ENCODE measurements around the gene PIK3R6. TPM values are rescaled to one million over a fixed set of nuclear protein-coding genes. Genes with fewer than 3 reads are reported as not detected.

PIK3R6 gene
- total RNA-seq, 1 donor from 2014 or later: 0.56 TPM

- Mint-ChIP-seq H3K27ac (ENCODE audit: unreplicated experiment) (no peak overlapping the region), H3K4me3 (ENCODE audit: unreplicated experiment) (no peak overlapping the region), H3K4me1 (ENCODE audit: unreplicated experiment) (peaks cover 12% of the 10 kb centered on the region), H3K9me3 (ENCODE audit: unreplicated experiment) (no peaks in the 10 kb centered on the region), H3K36me3 (ENCODE audit: low read depth, unreplicated experiment) (peaks cover 6% of the 10 kb centered on the region), H3K27me3 (ENCODE audit: unreplicated experiment) (peaks cover 16% of the 10 kb centered on the region)
- DNase-seq (ENCODE audit: low spot score): no peak
- no peak for TF ChIP-seq CTCF (IDR thresholded peaks at IDR 0.05; ENCODE audit: unreplicated experiment)
Measured at GRCh38 chr17:8865385-8865784, 2.1 kb downstream of the PIK3R6 start.

- DNase-seq (ENCODE audit: low spot score): no peak
- no peak overlapping the region for H3K4me3 Mint-ChIP-seq (ENCODE audit: unreplicated experiment)
- TF ChIP-seq CTCF (IDR thresholded peaks at IDR 0.05; ENCODE audit: unreplicated experiment): no peak
- no peak overlapping the region for H3K27ac Mint-ChIP-seq (ENCODE audit: unreplicated experiment)
- H3K36me3 Mint-ChIP-seq (ENCODE audit: low read depth, unreplicated experiment): no peaks in the 10 kb centered on the region
- peaks cover 7% of the 10 kb centered on the region for H3K27me3 Mint-ChIP-seq (ENCODE audit: unreplicated experiment)
- H3K4me1 Mint-ChIP-seq (ENCODE audit: unreplicated experiment): peaks cover 13% of the 10 kb centered on the region
- no peaks in the 10 kb centered on the region for H3K9me3 Mint-ChIP-seq (ENCODE audit: unreplicated experiment)
Measured at GRCh38 chr17:8862213-8863056, 5.0 kb downstream of the PIK3R6 start.

- no peak for TF ChIP-seq CTCF (IDR thresholded peaks at IDR 0.05; ENCODE audit: unreplicated experiment)
- H3K27me3 Mint-ChIP-seq (ENCODE audit: unreplicated experiment): peaks cover 6% of the 10 kb centered on the region
Measured at GRCh38 chr17:8861495-8862181, 5.8 kb downstream of the PIK3R6 start.

GRCh38 chr17:8859804-8860430, 7.6 kb downstream of the PIK3R6 start:
- TF ChIP-seq CTCF (IDR thresholded peaks at IDR 0.05; ENCODE audit: unreplicated experiment): no peak
- DNase-seq (ENCODE audit: low spot score): no peak
- H3K4me3 Mint-ChIP-seq (ENCODE audit: unreplicated experiment): no peak overlapping the region
- H3K27ac Mint-ChIP-seq (ENCODE audit: unreplicated experiment): no peak overlapping the region
- no peaks in the 10 kb centered on the region for H3K36me3 Mint-ChIP-seq (ENCODE audit: low read depth, unreplicated experiment)
- H3K4me1 Mint-ChIP-seq (ENCODE audit: unreplicated experiment): peaks cover 13% of the 10 kb centered on the region
- no peaks in the 10 kb centered on the region for H3K9me3 Mint-ChIP-seq (ENCODE audit: unreplicated experiment)
- peaks cover 2% of the 10 kb centered on the region for H3K27me3 Mint-ChIP-seq (ENCODE audit: unreplicated experiment)

More at GRCh38 chr17:8861495-8862181, 5.8 kb downstream of the PIK3R6 start:
- Mint-ChIP-seq H3K4me3 (ENCODE audit: unreplicated experiment) (no peak overlapping the region), H3K9me3 (ENCODE audit: unreplicated experiment) (no peaks in the 10 kb centered on the region), H3K4me1 (ENCODE audit: unreplicated experiment) (peaks cover 19% of the 10 kb centered on the region), H3K27ac (ENCODE audit: unreplicated experiment) (no peak overlapping the region), H3K36me3 (ENCODE audit: low read depth, unreplicated experiment) (no peaks in the 10 kb centered on the region)
- DNase-seq (ENCODE audit: low spot score): no peak

Measured in endothelial cell (in vitro differentiated cells).